ENCODE data around the gene GIMAP1.

DNA sequence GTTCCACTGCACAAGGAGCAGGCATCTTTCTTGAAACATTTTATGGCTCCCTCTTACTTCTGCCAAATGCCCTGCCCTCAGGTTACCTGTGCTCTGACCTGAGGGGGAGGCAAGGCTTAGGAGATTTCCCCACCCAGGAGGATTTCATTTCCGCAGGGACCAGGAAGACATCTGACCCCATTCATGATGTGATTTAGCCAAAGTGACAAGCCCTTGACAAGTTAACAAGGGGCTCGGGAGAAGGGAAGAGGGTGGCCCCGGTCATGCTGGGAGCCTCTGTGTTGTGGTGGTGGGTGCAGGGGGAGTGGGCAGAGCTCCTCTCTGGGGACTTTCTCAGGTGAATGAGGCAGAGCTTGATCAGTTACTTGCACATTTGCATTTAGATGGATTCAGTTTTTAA lies 39.8 kb downstream of the GIMAP1 start:
- TF ChIP-seq, protein P1, sequence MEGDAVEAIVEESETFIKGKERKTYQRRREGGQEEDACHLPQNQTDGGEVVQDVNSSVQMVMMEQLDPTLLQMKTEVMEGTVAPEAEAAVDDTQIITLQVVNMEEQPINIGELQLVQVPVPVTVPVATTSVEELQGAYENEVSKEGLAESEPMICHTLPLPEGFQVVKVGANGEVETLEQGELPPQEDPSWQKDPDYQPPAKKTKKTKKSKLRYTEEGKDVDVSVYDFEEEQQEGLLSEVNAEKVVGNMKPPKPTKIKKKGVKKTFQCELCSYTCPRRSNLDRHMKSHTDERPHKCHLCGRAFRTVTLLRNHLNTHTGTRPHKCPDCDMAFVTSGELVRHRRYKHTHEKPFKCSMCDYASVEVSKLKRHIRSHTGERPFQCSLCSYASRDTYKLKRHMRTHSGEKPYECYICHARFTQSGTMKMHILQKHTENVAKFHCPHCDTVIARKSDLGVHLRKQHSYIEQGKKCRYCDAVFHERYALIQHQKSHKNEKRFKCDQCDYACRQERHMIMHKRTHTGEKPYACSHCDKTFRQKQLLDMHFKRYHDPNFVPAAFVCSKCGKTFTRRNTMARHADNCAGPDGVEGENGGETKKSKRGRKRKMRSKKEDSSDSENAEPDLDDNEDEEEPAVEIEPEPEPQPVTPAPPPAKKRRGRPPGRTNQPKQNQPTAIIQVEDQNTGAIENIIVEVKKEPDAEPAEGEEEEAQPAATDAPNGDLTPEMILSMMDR (IDR thresholded peaks at IDR 0.05), result no peak
- TF ChIP-seq, protein P2, sequence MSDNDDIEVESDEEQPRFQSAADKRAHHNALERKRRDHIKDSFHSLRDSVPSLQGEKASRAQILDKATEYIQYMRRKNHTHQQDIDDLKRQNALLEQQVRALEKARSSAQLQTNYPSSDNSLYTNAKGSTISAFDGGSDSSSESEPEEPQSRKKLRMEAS (CRISPR knock-in tag; IDR thresholded peaks at IDR 0.05), result no peak

All from WTC11 (cell line).